NCI-H510A treated with DMSO at 0.1 percent for 48 hours (cell line): ENCODE measurements around the gene CDKN3.
"Not testable (repeated sequence)": the region's sequence is repeated elsewhere in the genome, so short reads cannot be mapped to it uniquely, and the experiment has no call there.

Experiments
- DNase-seq: peaks from one replicate; lab custom pipeline; 2025; lab: John Stamatoyannopoulos, UW

The CDKN3 gene

GRCh38 chr14:54370323-54371198 lies 26.2 kb upstream of the CDKN3 start:
- DNase-seq = no peak

- no peak for DNase-seq
These were observed 22.5 kb upstream of the CDKN3 start for GRCh38 chr14:54374117-54374884.

GRCh38 chr14:54377501-54377900 lies 19.3 kb upstream of the CDKN3 start:
- DNase-seq = no peak

DNA sequence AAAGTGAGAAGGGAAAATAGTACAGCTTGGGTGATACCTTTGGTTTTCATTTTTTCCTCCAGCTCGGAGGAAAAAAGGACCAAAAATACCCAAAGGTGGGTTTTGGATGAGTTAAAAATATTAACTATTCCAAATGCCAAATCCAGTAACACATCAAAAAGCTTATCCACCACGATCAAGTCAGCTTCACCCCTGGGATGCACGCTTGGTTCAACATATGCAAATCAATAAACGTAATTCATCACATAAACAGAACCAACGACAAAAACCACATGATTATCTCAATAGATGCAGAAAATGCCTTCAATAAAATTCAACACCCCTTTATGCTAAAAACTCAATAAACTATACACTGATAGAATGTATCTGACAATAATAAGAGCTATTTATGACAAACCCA lies 17.9 kb upstream of the CDKN3 start:
- DNase-seq = not testable (repeated sequence)

DNA sequence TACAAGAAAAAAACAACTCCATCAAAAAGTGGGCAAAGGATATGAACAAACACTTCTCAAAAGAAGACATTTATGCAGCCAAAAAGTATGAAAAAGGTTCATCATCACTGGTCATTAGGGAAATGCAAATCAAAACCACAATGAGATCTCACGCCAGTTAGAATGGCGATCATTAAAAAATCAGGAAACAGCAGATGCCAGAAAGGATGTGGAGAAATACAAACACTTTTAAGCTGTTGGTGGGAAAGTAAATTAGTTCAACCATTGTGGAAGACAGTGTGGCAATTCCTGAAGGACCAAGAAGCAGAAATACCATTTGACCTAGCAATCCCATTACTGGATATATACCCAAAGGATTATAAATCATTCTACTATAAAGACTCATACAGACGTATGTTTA lies 16.2 kb upstream of the CDKN3 start:
- DNase-seq = not testable (repeated sequence)

DNA sequence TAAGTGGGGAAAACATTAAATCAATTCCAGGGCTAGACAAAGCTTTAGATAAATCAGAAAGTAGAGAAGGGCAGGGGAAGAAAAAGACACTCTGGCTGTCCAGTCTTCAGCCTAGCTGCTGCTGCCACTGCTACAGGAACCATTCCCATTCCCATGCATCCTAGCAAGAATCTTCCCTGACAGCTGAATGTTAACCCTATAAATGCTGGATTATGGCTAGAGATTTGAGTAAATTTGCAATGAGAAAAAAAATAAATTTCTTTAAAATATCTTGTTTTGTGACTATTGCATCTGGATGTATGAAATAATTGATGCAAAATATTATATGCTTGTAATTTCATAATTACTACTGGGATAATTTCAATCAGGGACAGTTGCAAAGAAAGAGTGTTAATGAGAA lies 15.0 kb upstream of the CDKN3 start:
- DNase-seq = no peak

GRCh38 chr14:54383835-54384234 lies 13.0 kb upstream of the CDKN3 start:
- no peak for DNase-seq

DNA sequence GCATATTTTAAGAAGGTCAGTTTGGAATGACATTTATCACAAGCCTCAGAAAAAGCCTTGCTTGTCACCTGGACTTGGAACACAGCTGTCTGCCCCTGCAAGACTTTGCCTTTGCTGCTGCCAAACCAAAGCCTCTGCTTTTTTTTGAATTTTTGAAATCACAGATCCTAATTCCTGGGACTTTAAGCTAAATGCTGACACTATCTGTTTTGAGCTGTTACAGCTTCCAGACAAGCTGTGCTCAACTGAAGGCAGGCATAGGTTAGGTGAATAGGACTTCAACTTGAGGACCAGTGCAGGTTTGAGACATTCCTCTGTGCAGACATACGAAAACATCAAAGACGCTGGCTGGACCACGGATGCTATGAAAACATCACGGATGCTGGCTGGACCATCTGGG lies 11.3 kb upstream of the CDKN3 start:
- DNase-seq = no peak

DNA sequence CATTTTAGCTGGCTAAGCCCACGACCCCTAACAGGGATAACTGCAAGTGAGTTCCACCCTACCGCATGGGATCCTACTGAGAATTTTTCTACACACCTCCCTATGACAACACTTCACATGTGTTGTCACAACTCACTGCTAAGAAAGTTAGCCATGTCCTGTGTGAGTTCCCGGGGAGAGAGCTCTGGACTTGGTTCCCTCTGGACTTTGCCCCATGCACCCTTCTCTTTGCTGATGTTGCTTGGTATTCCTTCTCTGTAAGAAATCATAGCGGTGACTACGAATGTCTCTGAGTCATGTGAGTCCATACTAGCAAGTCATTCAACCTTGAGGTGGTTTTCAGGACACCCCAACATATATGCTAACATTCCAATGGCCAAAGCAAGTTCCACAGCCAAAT lies 9.5 kb upstream of the CDKN3 start:
- DNase-seq = no peak

DNA sequence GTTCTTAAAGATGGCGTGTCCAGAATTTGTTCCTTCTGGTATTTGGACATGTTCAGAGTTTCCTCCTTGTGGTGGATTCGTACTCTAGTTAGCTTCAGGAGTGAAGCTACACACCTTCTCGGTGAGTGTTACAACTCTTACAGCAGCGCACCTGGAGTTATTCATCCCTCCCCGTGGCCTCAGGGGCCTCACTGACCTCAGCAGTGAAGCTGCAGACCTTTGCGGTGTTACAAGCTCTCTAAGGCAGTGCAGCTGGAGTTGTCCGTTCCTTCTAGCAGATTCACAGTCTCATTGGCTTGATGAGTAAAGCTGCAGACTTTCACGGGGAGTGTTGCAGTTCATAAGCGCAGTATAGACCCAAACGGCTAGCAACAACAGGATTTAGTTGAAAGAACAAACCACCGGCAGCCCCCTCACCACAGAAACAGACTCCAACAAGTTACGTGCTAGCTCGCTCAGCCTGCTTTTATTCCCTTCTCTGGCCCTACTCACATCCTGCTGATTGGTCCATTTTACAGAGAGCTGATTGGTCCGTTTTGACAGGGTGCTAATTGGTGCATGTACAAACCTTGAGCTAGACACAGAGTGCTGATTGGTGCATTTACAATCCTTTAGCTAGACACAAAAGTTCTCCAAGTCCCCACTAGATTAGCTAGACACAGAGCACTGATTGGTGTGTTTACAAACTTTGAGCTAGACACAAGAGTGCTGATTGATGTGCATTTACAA lies 4.5 kb upstream of the CDKN3 start:
- no peak for DNase-seq

- DNase-seq = peak; percentile 2
These were observed 3.6 kb upstream of the CDKN3 start for GRCh38 chr14:54392986-54393884.

DNA sequence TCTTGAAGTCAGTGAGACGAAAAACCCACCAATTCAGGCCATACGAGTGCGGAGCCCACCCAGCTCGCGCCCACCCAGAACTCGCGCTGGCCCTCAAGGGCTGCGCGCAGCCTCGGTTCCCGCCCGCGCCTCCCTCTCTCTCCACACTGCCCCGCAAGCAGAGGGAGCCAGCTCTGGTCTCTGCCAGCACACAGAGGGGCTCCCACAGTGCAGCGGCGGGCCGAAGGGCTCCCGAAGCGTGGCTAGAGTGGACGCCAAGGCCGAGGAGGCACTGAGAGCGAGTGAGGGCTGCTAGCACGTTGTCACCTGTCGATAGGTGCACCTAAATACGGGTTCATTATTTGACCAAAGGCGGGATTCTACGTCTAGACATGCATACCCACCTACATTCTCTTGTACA lies 2.2 kb upstream of the CDKN3 start:
- DNase-seq = no peak

DNA sequence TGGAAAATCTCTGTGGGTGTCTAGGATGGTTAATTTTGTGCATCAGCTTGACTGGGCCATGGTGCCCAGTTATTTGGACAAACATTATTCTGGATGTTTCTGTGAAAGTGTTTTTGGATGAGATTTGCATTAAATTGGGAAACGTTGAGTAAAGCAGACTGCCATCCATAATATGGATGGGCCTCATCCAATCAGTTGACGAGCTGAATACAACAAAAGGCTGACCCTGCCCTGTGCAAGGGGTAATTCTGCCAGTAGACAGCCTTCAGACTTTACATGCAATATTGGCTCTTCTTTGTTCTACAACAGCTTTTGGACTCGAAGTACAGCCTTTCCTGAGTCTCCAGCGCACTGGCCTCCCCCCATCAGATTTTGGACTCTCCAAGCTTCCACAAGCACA lies 1.5 kb upstream of the CDKN3 start:
- DNase-seq = no peak

DNA sequence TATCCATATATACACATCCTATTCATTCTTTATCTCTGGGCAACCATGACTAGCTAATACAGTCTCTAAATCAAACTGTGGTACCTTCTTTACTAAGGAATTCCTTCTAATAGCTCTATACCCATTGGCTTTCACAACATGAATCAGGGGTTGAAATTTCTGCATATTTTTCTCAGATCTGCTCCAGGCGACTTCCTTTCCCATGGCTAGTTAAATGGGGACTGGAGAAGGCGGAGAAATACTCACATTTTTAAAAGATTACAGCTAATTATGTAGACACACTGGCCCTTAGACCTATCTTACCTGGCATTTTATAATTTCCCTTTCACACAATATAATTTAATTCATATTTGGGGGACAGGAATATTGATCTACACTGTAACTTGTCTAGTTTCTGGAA lies 1.1 kb upstream of the CDKN3 start:
- DNase-seq = no peak

DNA sequence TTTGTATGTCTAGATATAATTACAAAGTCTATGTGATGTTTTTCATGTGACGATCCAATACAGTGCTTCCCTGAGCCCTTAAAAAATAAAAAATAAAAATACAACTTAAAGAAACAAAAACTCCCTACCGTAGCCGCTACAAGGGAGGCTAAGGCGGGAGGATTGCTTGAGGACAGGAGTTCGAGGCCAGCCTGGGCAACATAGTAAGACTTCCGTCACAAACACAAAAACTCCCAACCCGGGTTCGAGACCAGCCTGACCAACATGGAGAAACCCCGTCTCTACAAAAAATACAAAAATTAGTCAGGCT lies 669 bp upstream of the CDKN3 start:
- no peak for DNase-seq

- no peak for DNase-seq
These were observed 2.8 kb downstream of the CDKN3 start for GRCh38 chr14:54399560-54399959.

- DNase-seq = not testable (repeated sequence)
These were observed 6.7 kb downstream of the CDKN3 start for GRCh38 chr14:54403401-54404005.

- no peak for DNase-seq
These were observed 13.4 kb downstream of the CDKN3 start for GRCh38 chr14:54410215-54410614.

GRCh38 chr14:54411371-54411770 lies 14.6 kb downstream of the CDKN3 start:
- no peak for DNase-seq

DNA sequence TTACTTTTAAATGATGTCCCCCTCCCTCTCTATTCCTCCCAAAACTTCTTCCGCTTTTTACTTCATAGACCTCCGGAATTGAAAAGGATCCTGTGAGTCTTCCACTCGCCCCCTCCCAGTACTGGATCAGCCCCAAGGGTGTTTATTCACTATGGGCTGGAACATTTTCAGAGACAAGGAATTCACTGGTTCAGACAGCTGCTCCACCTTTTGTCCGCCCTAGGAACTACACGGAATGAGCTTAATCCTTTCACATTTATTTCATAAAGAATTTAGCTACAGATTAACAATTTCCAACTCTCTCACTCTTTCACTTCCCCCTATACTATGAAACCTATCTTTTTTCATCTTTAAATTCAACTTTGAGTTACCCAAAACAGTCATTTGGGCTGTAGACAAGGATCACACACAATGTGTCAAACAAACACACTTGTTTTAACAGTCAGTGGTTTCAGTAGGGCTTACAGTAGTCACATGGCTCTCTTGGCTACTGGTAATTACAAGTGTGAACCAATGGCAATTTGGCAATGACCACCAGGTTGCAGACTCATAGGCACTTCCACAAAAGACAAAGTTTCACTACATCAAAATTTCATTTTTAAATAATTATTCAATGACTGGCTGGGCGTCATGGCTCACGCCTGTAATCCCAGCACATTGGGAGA lies 23.8 kb downstream of the CDKN3 start:
- DNase-seq = peak; percentile 37

DNA sequence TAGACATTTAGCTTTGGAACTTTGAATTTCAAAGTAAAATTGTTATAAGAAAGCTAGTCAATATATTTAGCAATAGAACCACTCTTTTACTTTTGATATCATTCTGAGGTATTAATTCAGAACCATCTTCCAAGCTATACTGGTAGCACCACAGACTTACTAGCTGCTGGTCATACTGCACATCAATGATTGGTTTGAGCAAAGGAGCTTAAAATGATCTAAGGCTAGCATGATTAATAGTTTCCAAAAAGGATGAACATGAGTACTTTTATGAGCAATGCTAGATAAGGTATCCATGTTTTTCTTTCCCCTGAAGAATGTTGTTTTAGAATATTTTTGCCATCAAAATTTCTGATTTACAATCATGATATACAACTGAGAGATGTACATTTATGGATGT lies 27.2 kb downstream of the CDKN3 start:
- DNase-seq = no peak
